Upper lobe of left lung (tissue), 6 donors: ENCODE results near the gene MAPK13. TPM values are rescaled to one million over a fixed set of nuclear protein-coding genes. Genes with fewer than 3 reads are reported as not detected.
A peak's percentile ranks its signal among the peaks of the same experiment; 100 is the strongest.
"Not testable (repeated sequence)": the region's sequence is repeated elsewhere in the genome, so short reads cannot be mapped to it uniquely, and the experiment has no call there.

Experiments
- ATAC-seq, 2 donors: fragments of 200-7000 bp; cut with Tn5 transposase; one replicate each; pipeline ENCODE4 v1.9.1; 2022; ENCODE audit warnings: mild to moderate bottlenecking in 2 of 2, moderate library complexity in 2 of 2; ENCODE audit not compliant: low FRiP score in 2 of 2
- DNase-seq, 2 donors: peaks; one replicate each; pipeline ENCODE4 v3.0.0-alpha.2; 2019 to 2020
- H3K27ac ChIP-seq, 4 donors: fragments of 200-600 bp; sonication (generic); one replicate each; pipeline ENCODE4 v1.5.1; 2016 to 2019
- H3K27me3 ChIP-seq, 4 donors: fragments of 200-600 bp; sonication (generic); one replicate each; pipeline ENCODE4 v1.5.1; 2017 to 2019
- H3K36me3 ChIP-seq, 4 donors: fragments of 200-600 bp; sonication (generic); one replicate each; pipeline ENCODE4 v1.5.1; 2016 to 2019
- H3K4me1 ChIP-seq, 4 donors: fragments of 200-600 bp; sonication (generic); one replicate each; pipeline ENCODE4 v1.5.1; 2018 to 2019
- H3K4me3 ChIP-seq, 4 donors: fragments of 200-600 bp; sonication (generic); one replicate each; pipeline ENCODE4 v1.5.1; 2017 to 2019; ENCODE audit warnings: mild to moderate bottlenecking in 2 of 4, moderate library complexity in 1 of 4
- H3K9me3 ChIP-seq, 4 donors: fragments of 200-600 bp; sonication (generic); one replicate each; pipeline ENCODE4 v1.5.1; 2018 to 2019
- CTCF ChIP-seq, 6 experiments: fragments of 450-650 bp in 4 of 6; fragments of 200-600 bp in 2 of 6; sonication (generic) in 2 of 6; IDR thresholded peaks; one replicate each; pipeline ENCODE4 v1.5.1; 2016 to 2019; ENCODE audit warnings: antibody characterized with exemption in 6 of 6
- EP300 ChIP-seq, 4 donors: sonication (generic); formaldehyde crosslinking; IDR thresholded peaks; one replicate each; pipeline ENCODE4 v1.5.1; 2017; ENCODE audit warnings: antibody characterized with exemption in 4 of 4, control low read depth in 2 of 4
- POLR2A ChIP-seq, 4 donors: fragments of 450-650 bp; IDR thresholded peaks; one replicate each; pipeline ENCODE4 v1.5.1; 2016 to 2017; ENCODE audit warnings: antibody characterized with exemption in 4 of 4, mild to moderate bottlenecking in 2 of 4
- POLR2AphosphoS5 ChIP-seq, 2 donors: sonication (generic); formaldehyde crosslinking; IDR thresholded peaks; one replicate each; pipeline ENCODE4 v1.5.1; 2017; ENCODE audit warnings: antibody characterized with exemption in 2 of 2
- WGBS, 2 donors: methylation state at CpG; one replicate each; pipeline ENCODE4 v1.1.5; 2017 to 2018; 5-methylcytosine and 5-hydroxymethylcytosine counted together
- total RNA-seq, 6 donors: library from RNA; depleted of rRNA in 4 of 6; stranded (reverse); fragments of >200 nt in 4 of 6; gene quantifications; one replicate each; pipeline versions ENCODE4 v1.1.0 to v1.2.1, GENCODE V29; 2016 to 2021
- donor health status: DM: no; HTN: no; CAD: no; lungs with moderate emphysema.
- donor health status: DM: no; HTN: yes; CAD: no; lungs with severe emphysema.

Gene MAPK13
- total RNA-seq, 6 donors from 2014 or later = 56.7 to 90.1 (median 80.1) TPM

- Histone ChIP-seq H3K4me3 (peak overlapping the region in 1 of 4 donors; percentile 8), H3K4me1 (peaks cover 56 to 67% (median 60%) of the 10 kb centered on the region in 4 donors), H3K27me3 (no peaks in the 10 kb centered on the region), H3K9me3 (no peaks in the 10 kb centered on the region), H3K27ac (peak overlapping the region in 3 of 4 donors; percentile 55 to 74 (median 59)), H3K36me3 (no peaks in the 10 kb centered on the region)
- peak in 1 of 2 donors; percentile 87 for DNase-seq
- TF ChIP-seq CTCF (IDR thresholded peaks at IDR 0.05) (peak; percentile 74 to 89 (median 85)), POLR2A (IDR thresholded peaks at IDR 0.05) (peak in 1 of 4 donors; percentile 3), POLR2AphosphoS5 (IDR thresholded peaks at IDR 0.05) (peak; percentile 14 to 53), EP300 (IDR thresholded peaks at IDR 0.05) (no peak)
- ATAC-seq = peak; percentile 86 to 88
- WGBS, 2 donors = 37 to 39% methylated on average over 9 to 10 of the region's 10 CpGs
Observed at GRCh38 chr6:36123270-36124139, 6.8 kb upstream of the MAPK13 start.

- whole genome bisulfite sequencing, 2 donors = 81 to 96% methylated on average over 5 to 7 of the region's 8 CpGs
Observed at GRCh38 chr6:36124346-36124745, 6.0 kb upstream of the MAPK13 start.

GRCh38 chr6:36124881-36125280, 5.4 kb upstream of the MAPK13 start:
- 55 to 65% methylated on average over 3 of the region's 3 CpGs for WGBS, 2 donors
- Histone ChIP-seq H3K4me1 (peaks cover 49 to 69% (median 59%) of the 10 kb centered on the region in 4 donors), H3K4me3 (no peak overlapping the region), H3K9me3 (no peaks in the 10 kb centered on the region), H3K27me3 (no peaks in the 10 kb centered on the region), H3K27ac (peak overlapping the region in 1 of 4 donors; percentile 74), H3K36me3 (no peaks in the 10 kb centered on the region)
- TF ChIP-seq POLR2A (IDR thresholded peaks at IDR 0.05) (no peak), EP300 (IDR thresholded peaks at IDR 0.05) (no peak), CTCF (IDR thresholded peaks at IDR 0.05) (no peak)
- peak in 1 of 2 donors; percentile 83 for DNase-seq
- ATAC-seq = no peak

More at GRCh38 chr6:36124346-36124745, 6.0 kb upstream of the MAPK13 start:
- not testable (repeated sequence) for H3K9me3 ChIP-seq, H3K27me3 ChIP-seq, H3K4me3 ChIP-seq, H3K36me3 ChIP-seq, ATAC-seq, DNase-seq
- Histone ChIP-seq H3K4me1 (peaks cover 53 to 65% (median 55%) of the 10 kb centered on the region in 4 donors), H3K27ac (peak overlapping the region in 3 of 4 donors; percentile 16 to 74 (median 55))

GRCh38 chr6:36125575-36125974, 4.7 kb upstream of the MAPK13 start:
- no peaks in the 10 kb centered on the region for H3K36me3 ChIP-seq
- H3K4me1 ChIP-seq = peaks cover 49 to 68% (median 58%) of the 10 kb centered on the region in 4 donors
- no peak overlapping the region for H3K27ac ChIP-seq
- TF ChIP-seq CTCF (IDR thresholded peaks at IDR 0.05) (no peak), EP300 (IDR thresholded peaks at IDR 0.05) (no peak), POLR2A (IDR thresholded peaks at IDR 0.05) (no peak), POLR2AphosphoS5 (IDR thresholded peaks at IDR 0.05) (no peak)
- H3K4me3 ChIP-seq = no peak overlapping the region
- no peaks in the 10 kb centered on the region for H3K27me3 ChIP-seq
- no peaks in the 10 kb centered on the region for H3K9me3 ChIP-seq
- ATAC-seq (no peak), DNase-seq (no peak)
- WGBS, 2 donors = 79 to 84% methylated on average over 8 of the region's 8 CpGs

- Histone ChIP-seq H3K27me3 (no peaks in the 10 kb centered on the region), H3K27ac (peak overlapping the region in 2 of 4 donors; percentile 0 to 79), H3K36me3 (no peaks in the 10 kb centered on the region), H3K4me3 (no peak overlapping the region), H3K4me1 (peaks cover 45 to 68% (median 56%) of the 10 kb centered on the region in 4 donors), H3K9me3 (no peaks in the 10 kb centered on the region)
- ATAC-seq = no peak
- no peak for DNase-seq
- TF ChIP-seq EP300 (IDR thresholded peaks at IDR 0.05) (no peak), POLR2A (IDR thresholded peaks at IDR 0.05) (no peak), CTCF (IDR thresholded peaks at IDR 0.05) (no peak), POLR2AphosphoS5 (IDR thresholded peaks at IDR 0.05) (no peak)
- 100% methylated on average over 2 of the region's 2 CpGs for WGBS, 2 donors
Observed at GRCh38 chr6:36126121-36126520, 4.2 kb upstream of the MAPK13 start.
